HG03442 (cell line): ENCODE measurements around the gene ZDHHC12.

ENCODE experiments used
- ATAC-seq: cut with Tn5 transposase; IDR thresholded peaks from one replicate; pipeline ENCODE4 v1.9.1; 2021; ENCODE audit warnings: mild to moderate bottlenecking, moderate library complexity; ENCODE audit not compliant: unreplicated experiment

Gene ZDHHC12

GRCh38 chr9:128688501-128689292 lies 35.2 kb downstream of the ZDHHC12 start, which contains the start of gene SET:
Gene SET, plus strand, starts transcription at chr9:128689222. Its CDS starts 361 bp downstream, at chr9:128689583.
- ATAC-seq = peak; percentile 70

DNA sequence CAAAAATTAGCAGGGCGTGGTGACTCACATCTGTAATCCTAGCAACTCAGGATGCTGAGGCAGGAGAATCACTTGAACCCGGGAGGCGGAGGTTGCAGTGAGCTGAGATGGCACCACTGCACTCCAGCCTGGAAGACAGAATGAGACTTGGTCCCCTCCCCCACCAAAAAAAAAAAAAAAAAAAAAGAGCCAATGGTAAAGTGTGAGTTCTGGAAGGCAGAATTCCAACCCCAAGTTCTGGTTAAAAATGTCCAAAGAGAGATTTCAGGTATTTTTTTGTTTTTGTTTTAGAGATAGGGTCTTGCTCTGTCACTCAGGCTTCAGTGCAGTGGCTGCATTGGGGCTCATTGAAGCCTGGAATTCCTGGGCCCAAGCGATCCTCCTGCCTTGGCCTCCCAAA lies 36.5 kb downstream of the ZDHHC12 start:
- no peak for ATAC-seq

DNA sequence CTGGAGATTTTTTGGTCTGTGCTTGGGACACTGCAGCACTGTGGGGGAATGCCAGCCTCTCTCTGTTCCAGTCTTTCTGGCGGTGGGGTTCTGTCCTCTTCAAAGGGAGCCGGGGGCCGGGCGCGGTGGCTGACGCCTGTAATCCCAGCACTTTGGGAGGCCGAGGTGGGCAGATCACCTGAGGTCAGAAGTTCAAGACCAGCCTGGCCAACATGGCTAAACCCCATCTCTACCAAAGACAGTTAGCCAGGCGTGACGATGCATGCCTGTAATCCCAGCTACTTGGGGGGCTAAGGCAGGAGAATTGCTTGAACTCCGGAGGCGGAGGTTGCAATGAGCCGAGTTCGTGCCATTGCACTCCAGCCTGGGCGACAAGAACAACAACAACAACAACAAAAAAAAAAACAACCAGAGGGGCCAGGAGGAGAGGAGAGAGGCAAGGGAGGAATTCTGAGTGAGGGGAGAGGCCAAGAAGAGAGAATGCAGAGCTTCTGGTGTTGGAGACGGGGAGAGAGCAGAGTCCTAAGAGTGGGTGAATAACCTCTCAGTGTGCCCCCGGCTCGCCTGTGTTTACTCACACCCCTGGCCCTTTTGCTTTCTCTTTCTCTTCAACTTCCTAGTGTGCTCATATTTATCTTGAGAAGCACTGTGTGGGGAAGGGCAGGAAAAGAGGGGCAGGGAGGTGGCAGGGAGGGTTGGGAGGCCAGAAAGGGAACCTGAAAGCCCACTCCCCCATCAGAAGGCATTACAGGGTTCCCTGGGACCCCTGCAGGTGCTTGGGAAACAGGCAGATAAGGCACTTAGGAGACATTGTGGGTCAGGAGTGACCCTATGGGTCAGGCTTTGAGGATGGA lies 38.1 kb downstream of the ZDHHC12 start:
- ATAC-seq = no peak

DNA sequence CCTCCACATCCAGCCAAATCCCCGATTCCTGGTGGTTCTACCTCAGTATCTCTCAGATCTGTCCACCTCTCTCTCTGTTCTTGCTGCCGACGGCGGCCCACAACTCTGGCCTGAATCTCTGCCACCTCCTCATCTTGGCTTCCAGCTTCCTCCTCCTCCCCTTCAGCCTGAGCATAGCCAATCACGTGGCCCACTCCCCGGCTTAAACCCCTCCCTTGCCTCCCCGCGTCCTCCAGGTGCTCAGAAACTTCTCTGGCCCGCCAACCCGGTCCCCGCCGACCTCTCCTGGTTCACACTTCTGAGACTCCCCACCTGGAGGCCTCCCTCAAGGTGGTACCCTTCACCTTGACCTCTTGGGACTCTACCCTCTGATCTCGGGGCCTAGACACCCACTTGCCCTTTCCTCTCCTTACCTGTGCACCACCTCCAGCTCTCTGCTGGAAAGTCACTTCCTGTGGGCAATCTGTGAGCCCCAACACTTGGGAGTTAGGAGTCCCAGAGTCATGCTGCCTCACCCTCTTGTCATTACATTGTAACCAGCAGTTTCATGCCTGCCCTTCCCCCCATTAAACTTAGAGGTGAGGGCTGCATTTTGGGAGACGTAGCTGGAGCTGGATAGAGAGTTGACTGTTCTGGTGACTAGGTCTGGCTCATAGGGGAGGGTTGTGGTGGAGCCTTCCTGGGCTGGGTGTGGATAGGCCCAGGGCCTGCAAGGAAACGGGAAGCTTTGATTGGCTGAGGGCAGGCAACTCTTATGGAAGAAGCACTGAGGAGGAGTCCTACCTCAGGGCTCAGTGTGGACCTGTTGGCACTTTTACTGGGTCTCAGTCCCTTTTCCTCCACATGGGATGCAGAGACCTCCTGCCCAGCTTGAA lies 39.4 kb downstream of the ZDHHC12 start:
- ATAC-seq = peak; percentile 24

DNA sequence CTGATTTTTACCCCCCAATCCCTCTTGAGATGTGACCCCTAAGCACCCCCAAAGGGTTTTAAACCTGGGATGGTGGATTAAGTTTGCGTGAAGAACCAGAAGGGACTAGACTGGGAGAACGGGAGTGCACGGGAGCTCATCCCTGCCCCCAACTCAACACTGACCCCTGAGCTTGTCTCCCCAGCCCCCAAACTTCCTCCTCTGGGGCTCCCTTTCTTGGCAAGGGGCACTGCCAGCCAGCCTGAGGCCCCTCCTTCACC lies 39.9 kb downstream of the ZDHHC12 start:
- no peak for ATAC-seq

GRCh38 chr9:128683340-128684064 lies 40.4 kb downstream of the ZDHHC12 start:
- ATAC-seq = no peak

DNA sequence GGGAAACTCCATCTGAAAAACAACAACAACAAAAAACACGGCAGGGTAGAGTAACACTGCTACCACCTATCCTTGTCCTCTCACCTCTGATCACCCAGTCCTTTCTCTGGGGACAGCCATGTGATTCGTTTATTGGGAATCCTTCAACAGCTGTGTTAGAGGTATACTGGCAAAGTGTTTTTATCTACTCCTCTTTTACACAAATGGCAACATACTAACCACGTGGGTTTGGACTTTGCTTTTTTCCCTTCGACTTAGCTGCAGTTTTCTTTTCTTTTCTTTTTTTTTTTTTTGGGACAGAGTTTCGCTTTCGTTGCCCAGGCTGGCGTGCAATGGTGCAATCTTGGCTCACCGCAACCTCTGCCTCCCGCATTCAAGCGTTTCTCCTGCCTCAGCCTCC lies 46.1 kb downstream of the ZDHHC12 start:
- no peak for ATAC-seq

GRCh38 chr9:128675382-128675781 lies 48.5 kb downstream of the ZDHHC12 start:
- no peak for ATAC-seq
